Thymus (tissue), 11 donors: ENCODE results near the gene RPN1. TPM values are rescaled to one million over a fixed set of nuclear protein-coding genes. Genes with fewer than 3 reads are reported as not detected.
"Not testable (repeated sequence)": the region's sequence is repeated elsewhere in the genome, so short reads cannot be mapped to it uniquely, and the experiment has no call there.

Experiments
- DNase-seq, 9 donors: peaks; one replicate each; pipeline ENCODE4 v3.0.0-alpha.2; 2013; ENCODE audit warnings: low spot score in 9 of 9, low read depth in 6 of 9, missing footprints in 1 of 9
- H3K27ac ChIP-seq, 2 donors: one replicate each; pipeline ENCODE4 v1.5.1; 2013; ENCODE audit warnings: control low read depth in 1 of 2, low read depth in 1 of 2, low read length in 1 of 2, mild to moderate bottlenecking in 1 of 2, moderate library complexity in 1 of 2
- H3K27me3 ChIP-seq, 2 donors: one replicate each; pipeline ENCODE4 v1.5.1; 2013; ENCODE audit warnings: low read length in 1 of 2; ENCODE audit not compliant: control insufficient read depth in 2 of 2, insufficient read depth in 1 of 2
- H3K36me3 ChIP-seq, 2 donors: one replicate each; pipeline ENCODE4 v1.5.1; 2013; ENCODE audit warnings: low read length in 1 of 2, mild to moderate bottlenecking in 1 of 2, moderate library complexity in 1 of 2; ENCODE audit not compliant: control insufficient read depth in 2 of 2, insufficient read depth in 2 of 2
- H3K4me1 ChIP-seq, 2 donors: one replicate each; pipeline ENCODE4 v1.5.1; 2013; ENCODE audit warnings: low read length in 2 of 2; ENCODE audit not compliant: control insufficient read depth in 2 of 2, insufficient read depth in 2 of 2
- H3K4me3 ChIP-seq, 2 donors: one replicate each; pipeline ENCODE4 v1.5.1; 2013; ENCODE audit warnings: low read length in 2 of 2, control low read depth in 1 of 2, mild to moderate bottlenecking in 1 of 2
- H3K9me3 ChIP-seq, 2 donors: one replicate each; pipeline ENCODE4 v1.5.1; 2013; ENCODE audit warnings: low read length in 1 of 2, mild to moderate bottlenecking in 1 of 2; ENCODE audit not compliant: control insufficient read depth in 2 of 2, insufficient read depth in 1 of 2
- WGBS: extraction: QIAGEN DNeasy Blood & Tissue Kit; methylation state at CpG from one replicate; pipeline ENCODE4 v1.1.7; 2013; 5-methylcytosine and 5-hydroxymethylcytosine counted together
- polyA plus RNA-seq: library from polyadenylated mRNA; stranded (reverse); fragments of 200-250 nt; gene quantifications from one replicate; pipeline ENCODE4 v1.2.3, GENCODE V29; 2013
- total RNA-seq: library from RNA; stranded (reverse); fragments of 120-200 nt; gene quantifications from one replicate; pipeline ENCODE4 v1.2.4, GENCODE V29; 2013
- donor health status: healthy.

Gene RPN1
- total and polyA plus RNA-seq, 2 donors: 103 to 175 TPM

GRCh38 chr3:128683957-128684356, 33.3 kb upstream of the RPN1 start:
- 29% methylated on average over 3 of the region's 3 CpGs for WGBS
- H3K36me3 ChIP-seq: no peaks in the 10 kb centered on the region
- no peak overlapping the region for H3K4me3 ChIP-seq
- H3K27me3 ChIP-seq: no peaks in the 10 kb centered on the region
- H3K27ac ChIP-seq: peak overlapping the region in 1 of 2 donors; percentile 61
- H3K9me3 ChIP-seq: no peaks in the 10 kb centered on the region
- peaks cover 5 to 19% of the 10 kb centered on the region in 2 donors for H3K4me1 ChIP-seq
- DNase-seq: peak in 2 of 9 donors; percentile 28 to 54

DNA sequence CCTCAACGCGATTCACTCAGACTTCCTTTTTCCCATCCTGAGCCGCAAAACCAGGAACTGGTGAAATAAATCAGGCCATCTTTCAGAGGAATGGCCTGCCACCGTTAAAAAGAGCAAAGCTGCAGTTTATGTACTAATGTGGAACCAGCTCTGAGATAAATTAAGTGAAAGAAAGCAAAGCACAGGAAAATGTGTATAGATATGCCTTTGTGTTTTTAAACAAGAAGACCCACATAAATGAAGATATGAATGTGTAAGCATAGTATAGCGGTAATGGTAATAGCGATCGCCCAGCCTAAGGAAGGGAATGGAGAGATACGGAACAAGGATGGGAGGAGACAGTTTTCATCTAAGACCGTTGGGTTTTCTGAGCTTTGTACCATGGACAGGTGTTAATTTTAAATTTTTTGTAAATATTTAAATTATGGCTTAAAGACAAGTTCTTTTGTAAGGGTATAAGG, 30.8 kb upstream of the RPN1 start:
- no peak for DNase-seq
- Histone ChIP-seq H3K27me3 (no peaks in the 10 kb centered on the region), H3K36me3 (no peaks in the 10 kb centered on the region), H3K27ac (peak overlapping the region; percentile 98 to 100), H3K4me3 (peak overlapping the region; percentile 64 to 77), H3K9me3 (no peaks in the 10 kb centered on the region), H3K4me1 (peaks cover 5 to 19% of the 10 kb centered on the region in 2 donors)
- 44% methylated on average over 9 of the region's 9 CpGs for WGBS

GRCh38 chr3:128680603-128681368, 30.2 kb upstream of the RPN1 start:
- Histone ChIP-seq H3K27me3 (no peaks in the 10 kb centered on the region), H3K27ac (peak overlapping the region; percentile 98 to 100), H3K9me3 (no peaks in the 10 kb centered on the region), H3K4me3 (peak overlapping the region; percentile 64 to 77), H3K36me3 (no peaks in the 10 kb centered on the region), H3K4me1 (peaks cover 5 to 19% of the 10 kb centered on the region in 2 donors)
- DNase-seq: peak; percentile 95 to 99 (median 97)
- under 1% methylated on average over 67 of the region's 67 CpGs for WGBS

- WGBS: 98% methylated on average over 2 of the region's 2 CpGs
- no peaks in the 10 kb centered on the region for H3K36me3 ChIP-seq
- H3K9me3 ChIP-seq: no peaks in the 10 kb centered on the region
- H3K27ac ChIP-seq: no peak overlapping the region
- DNase-seq: no peak
- peaks cover 4 to 28% of the 10 kb centered on the region in 2 donors for H3K4me1 ChIP-seq
- H3K27me3 ChIP-seq: no peaks in the 10 kb centered on the region
- H3K4me3 ChIP-seq: no peak overlapping the region
Observed at GRCh38 chr3:128679338-128679737, 28.7 kb upstream of the RPN1 start.

GRCh38 chr3:128675802-128676201, 25.2 kb upstream of the RPN1 start:
- not testable (repeated sequence) for H3K9me3 ChIP-seq, H3K27ac ChIP-seq, DNase-seq, H3K36me3 ChIP-seq, H3K4me3 ChIP-seq, H3K27me3 ChIP-seq
- peaks cover 0 to 10% of the 10 kb centered on the region in 2 donors for H3K4me1 ChIP-seq
- 94% methylated on average over 4 of the region's 4 CpGs for WGBS

DNA sequence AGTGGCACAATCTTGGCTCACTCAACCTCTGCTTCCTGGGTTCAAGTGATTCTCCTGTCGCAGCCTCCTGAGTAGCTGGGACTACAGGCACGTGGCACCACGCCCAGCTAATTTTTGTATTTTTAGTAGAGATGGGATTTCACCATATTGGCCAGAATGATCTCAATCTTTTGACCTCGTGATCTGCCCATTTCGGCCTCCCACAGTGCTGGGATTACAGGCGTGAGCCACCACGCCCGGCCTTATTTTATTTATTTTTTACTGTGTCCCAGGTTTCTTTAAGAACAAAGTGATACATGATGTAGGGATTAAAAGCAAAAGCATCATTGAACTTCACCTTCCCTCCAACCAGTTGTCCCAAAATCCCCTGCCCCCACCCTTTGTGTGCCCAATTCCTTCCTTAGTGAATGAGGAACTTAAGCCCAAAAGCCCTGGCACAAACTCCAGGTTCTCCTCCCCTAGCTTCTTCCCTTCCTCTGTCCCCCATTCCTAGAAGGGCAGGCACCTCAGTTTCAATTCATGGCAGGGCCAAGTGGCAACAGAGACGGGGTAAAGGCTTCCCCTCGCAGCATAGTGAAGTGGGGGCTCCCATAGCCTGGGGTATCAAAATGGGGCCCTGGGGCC, 23.7 kb upstream of the RPN1 start:
- Histone ChIP-seq H3K9me3 (no peaks in the 10 kb centered on the region), H3K4me3 (no peak overlapping the region), H3K27me3 (no peaks in the 10 kb centered on the region), H3K27ac (no peak overlapping the region), H3K4me1 (peaks cover 0 to 10% of the 10 kb centered on the region in 2 donors), H3K36me3 (no peaks in the 10 kb centered on the region)
- WGBS: 90% methylated on average over 10 of the region's 10 CpGs
- no peak for DNase-seq

GRCh38 chr3:128667641-128668040, 17.0 kb upstream of the RPN1 start:
- H3K4me3 ChIP-seq: no peak overlapping the region
- no peak for DNase-seq

GRCh38 chr3:128665362-128666021, 14.9 kb upstream of the RPN1 start:
- Histone ChIP-seq H3K27me3 (no peaks in the 10 kb centered on the region), H3K4me3 (no peak overlapping the region), H3K4me1 (no peaks in the 10 kb centered on the region), H3K9me3 (no peaks in the 10 kb centered on the region), H3K36me3 (no peaks in the 10 kb centered on the region), H3K27ac (no peak overlapping the region)
- 75% methylated on average over 11 of the region's 11 CpGs for WGBS
- no peak for DNase-seq

More at GRCh38 chr3:128667641-128668040, 17.0 kb upstream of the RPN1 start:
- WGBS: 97% methylated on average over 3 of the region's 3 CpGs
- Histone ChIP-seq H3K27me3 (no peaks in the 10 kb centered on the region), H3K27ac (no peak overlapping the region), H3K36me3 (no peaks in the 10 kb centered on the region), H3K9me3 (no peaks in the 10 kb centered on the region), H3K4me1 (no peaks in the 10 kb centered on the region)

GRCh38 chr3:128663151-128663550, 12.5 kb upstream of the RPN1 start:
- no peaks in the 10 kb centered on the region for H3K27me3 ChIP-seq
- no peak overlapping the region for H3K4me3 ChIP-seq
- no peak for DNase-seq
- H3K9me3 ChIP-seq: no peaks in the 10 kb centered on the region
- no peak overlapping the region for H3K27ac ChIP-seq
- 96% methylated on average over 4 of the region's 4 CpGs for WGBS
- H3K4me1 ChIP-seq: no peaks in the 10 kb centered on the region
- H3K36me3 ChIP-seq: no peaks in the 10 kb centered on the region
